GM19452 (cell line): ENCODE measurements around the gene SPINK1.
"Not testable (repeated sequence)": the region's sequence is repeated elsewhere in the genome, so short reads cannot be mapped to it uniquely, and the experiment has no call there.

Experiments used
- ATAC-seq: cut with Tn5 transposase; IDR thresholded peaks from one replicate; pipeline ENCODE4 v1.9.1; 2021; ENCODE audit not compliant: unreplicated experiment

The SPINK1 gene

DNA sequence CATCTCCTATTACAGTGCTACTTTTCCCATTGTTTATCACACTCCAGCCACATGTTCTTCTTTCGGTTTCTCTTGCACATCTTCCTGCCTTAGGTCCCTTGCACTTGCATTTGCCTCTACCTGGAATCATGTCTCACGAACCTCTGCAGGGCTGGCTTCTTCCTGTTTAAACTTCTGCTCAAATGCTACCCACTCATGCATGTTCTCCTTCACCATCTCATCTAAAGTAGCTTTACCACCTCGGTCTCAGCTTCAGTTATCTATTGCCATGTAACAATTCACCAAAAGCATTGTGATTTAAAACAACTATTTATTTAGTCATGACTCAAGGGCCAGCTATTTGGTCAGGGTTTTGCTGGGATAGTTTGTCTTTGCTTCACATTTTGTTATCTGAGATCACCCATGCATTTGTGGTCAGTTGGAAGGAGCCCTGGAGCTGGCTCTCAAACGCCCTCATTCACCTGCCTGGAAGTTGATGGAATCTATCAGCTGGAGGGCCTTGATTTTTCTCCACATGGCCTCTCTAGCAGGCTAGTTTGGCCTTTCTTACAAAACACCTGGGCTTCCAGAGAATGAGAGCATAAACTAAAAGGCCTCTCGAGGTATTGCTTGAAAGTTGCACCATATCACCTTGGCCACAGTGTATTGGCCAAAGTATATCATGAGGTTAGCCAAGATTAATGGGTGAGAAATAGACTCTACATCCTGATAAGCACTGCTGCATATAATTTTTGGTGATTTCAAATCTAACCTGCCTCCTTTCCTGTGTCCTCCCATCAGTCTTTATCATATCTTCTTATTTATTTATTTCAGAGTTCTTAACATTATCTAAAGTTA is 21.4 kb downstream of the SPINK1 start:
- ATAC-seq = no peak

DNA sequence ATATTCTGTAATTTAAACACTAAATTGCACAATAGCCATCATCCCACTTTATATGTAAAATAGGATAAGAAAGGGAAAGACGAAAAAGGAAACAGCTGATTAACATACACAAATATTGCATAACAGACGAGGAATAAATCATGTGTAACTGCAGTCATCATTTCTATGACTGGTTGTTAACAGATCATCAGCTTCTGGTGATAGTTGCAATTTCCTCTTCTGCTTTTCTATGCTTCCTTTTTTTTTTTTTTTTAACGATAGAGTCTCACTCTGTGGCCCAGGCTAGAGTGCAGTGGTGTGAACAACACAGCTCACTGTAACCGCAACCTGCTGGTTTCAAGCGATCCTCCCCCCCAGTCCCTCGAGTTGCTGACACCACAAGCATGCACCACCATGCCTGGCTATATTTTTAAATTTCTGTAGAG is 26.4 kb downstream of the SPINK1 start:
- ATAC-seq = peak; percentile 82

DNA sequence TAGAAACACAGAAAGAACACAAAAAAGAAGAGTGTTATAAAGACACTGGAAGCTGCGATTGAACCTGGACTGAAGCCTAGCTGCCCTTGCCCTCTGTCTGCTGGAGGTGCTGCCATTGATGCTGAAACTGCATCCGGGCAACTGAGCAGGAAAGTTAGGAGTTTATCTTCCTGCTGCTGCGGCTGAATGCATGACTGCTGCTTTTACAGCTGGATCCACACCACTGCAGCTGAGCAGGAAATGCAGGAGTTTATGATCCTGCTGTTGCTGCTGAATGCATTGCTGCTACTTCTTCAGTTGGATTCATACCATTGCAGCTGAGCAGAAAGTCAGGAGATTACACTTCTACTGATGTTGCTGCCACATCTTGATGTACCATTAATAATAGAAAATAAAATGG is 27.1 kb downstream of the SPINK1 start:
- no peak for ATAC-seq

DNA sequence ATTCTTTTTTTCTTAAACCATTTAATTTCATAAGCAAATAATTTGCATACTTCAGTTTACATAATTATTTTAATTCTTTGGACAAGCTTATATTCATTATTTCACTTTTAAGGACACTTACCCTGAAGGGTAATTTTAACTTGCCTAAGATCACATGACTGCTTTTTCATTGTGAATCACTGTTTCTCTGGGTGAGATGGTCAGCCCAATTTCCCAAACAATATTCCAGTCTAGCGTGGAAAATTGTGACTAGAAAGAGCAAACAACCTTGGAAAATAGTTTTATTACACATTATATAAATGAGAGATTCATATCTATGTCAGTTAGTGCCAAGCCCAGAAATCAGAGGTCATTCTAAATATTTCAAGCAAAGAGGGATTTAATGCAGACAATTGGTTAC is 27.5 kb downstream of the SPINK1 start:
- no peak for ATAC-seq

DNA sequence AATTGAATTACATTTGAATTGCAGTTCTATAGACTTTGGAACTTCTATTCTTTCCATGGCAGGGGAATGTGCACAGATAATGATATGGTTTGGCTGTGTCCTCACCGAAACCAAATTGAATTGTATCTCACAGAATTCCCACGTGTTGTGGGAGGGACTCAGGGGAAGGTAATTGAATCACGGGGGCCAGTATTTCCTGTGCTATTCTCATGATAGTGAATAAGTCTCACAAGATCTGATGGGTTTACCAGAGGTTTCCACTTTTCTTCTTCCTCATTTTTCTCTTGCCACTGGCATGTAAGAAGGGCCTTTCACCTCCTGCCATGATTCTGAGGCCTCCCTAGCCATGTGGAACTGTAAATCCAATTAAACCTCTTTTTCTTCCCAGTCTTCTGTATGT is 28.3 kb downstream of the SPINK1 start:
- ATAC-seq = not testable (repeated sequence)

GRCh38 chr5:147801461-147801860 is 30.0 kb downstream of the SPINK1 start:
- no peak for ATAC-seq

GRCh38 chr5:147800491-147800890 is 31.0 kb downstream of the SPINK1 start:
- no peak for ATAC-seq

DNA sequence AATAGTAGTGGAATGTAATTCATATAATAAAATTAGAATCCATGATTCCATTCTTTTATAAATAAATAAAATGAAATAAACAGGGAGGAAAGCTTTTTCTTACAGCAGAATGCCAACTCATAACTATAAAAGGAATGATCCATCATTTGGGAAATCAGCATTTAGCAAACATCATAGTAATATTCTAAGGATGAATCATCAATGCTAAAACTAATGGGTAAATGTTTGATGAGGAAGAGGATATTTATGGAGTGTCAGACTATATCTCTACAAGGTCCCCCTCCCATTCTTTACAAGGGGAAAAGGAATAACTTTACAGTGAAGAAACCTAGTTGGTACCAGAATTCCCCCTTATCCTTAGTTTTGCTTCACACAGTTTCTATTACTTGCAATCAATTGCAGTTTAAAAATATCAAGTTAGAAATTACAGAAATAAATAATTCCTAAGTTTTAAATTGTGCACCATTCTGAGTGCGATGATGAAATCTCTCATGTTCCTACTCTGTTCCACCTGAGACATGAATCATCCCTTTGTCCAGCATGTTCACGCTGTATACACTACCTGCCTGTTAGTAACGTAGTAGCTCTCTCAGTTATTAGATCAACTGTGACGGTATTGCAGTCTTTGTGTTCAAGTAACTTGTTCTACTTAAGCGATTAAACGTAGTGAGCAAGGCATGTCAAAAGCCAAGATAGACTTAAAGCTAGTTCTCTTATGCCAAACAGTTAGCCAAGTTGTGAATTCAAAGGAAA is 34.7 kb downstream of the SPINK1 start:
- no peak for ATAC-seq

GRCh38 chr5:147791181-147791580 is 40.3 kb downstream of the SPINK1 start:
- ATAC-seq = no peak

DNA sequence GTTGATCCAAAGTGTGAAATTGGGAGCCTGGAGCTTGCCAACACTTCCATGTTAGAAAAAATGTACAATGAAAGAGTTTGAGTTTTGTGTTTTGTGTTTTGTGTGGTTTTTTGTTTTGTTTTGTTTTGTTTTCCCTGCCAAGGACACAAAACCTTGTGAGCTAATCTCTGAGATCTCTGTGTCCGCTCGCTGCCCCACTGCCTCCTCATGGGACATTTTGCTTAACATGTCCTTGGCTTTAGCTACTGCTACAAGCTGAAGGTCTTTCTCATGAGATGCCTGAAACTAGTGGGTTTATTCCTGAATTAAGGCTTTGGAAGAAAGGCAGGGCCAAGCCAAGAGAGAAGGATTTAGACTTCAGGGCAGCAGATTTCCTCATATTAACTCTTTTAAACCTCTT is 41.7 kb downstream of the SPINK1 start:
- no peak for ATAC-seq

DNA sequence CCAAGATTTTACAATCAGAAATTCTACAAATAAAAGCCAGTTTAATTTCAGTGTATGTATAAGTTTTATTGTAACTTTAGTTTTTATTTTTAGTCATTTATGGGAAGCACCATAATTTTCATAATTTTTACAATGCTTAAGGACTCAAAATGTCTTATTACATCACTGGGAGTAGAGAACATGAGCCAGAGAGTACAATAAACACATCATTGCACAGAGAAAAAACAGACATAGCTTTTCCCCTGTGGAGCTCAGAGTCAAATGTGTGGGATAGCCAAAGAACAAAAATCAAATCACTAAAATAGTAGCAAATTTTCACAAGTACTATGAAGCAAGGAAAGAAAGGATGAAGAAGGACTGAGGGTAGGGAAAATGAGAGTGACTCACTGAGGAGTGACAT is 43.4 kb downstream of the SPINK1 start:
- no peak for ATAC-seq

DNA sequence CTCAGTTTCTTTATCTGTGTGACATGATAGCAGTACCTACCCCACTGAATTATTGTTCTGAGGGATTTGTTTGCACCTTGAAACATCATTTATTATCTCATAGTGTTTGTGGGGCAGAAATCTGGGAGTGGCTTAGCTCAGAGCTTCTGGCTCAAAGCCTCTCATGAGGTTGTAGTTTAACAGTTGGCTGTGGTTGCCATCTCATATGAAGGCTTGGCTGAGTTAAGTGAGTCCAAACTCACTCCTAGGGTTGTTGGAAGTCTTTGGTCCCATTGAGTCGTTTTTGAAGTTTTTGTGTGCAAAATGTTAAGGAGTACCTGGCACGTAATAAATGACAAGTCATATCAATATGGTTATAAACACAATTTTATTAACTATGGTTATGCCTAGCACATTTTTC is 45.3 kb downstream of the SPINK1 start:
- no peak for ATAC-seq

GRCh38 chr5:147784146-147784987 is 47.1 kb downstream of the SPINK1 start:
- ATAC-seq = no peak

DNA sequence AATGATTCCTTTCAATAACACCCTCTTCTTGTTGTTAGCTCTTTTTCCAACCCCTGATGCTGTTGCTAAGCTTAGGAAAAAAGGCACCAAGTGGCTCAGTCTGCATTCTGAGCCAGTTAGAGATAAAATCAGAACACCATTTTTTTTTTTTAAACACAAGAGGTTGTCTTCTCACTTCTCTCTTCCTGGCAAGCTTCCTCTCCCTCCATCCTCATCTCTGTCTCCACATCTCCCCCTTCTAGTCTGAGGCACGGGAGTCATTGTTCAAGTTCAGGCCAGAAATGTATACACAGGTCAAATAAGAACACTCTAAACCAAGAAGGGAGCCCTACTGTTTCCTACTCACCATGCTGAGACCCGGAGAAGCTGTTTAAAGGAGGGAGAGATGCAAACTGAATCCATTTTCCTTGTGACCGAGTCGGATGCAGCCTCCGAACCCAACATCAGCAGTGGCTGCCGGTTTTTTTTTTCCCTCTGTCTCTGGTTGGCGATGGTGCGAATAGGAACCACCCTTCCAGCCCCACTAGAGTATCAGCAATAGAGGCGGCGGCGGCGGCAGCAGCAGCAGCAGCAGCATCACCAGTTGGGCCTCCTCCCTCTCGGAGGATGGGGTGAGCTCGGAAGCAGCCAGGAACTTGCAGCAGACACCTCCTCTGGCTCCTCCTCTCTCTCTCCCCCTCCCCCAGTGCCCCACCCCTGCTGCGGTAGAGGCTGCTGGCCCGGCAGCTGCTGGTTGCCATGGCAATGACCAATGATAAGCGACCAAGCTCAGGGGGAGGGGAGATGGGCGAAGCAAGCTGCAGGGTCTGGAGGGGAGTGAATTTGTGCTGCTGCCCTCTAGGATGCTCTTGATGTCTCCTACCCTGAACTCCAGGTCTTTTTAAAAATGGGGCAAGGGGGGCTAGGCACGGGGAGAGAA is 49.1 kb downstream of the SPINK1 start, which contains the start of gene JAKMIP2:
JAKMIP2 (minus strand) TSS at position 619 of the 919 bp plus-strand sequence. CDS start 110,922 bp downstream, outside the sequence.
- peak; percentile 80 for ATAC-seq

DNA sequence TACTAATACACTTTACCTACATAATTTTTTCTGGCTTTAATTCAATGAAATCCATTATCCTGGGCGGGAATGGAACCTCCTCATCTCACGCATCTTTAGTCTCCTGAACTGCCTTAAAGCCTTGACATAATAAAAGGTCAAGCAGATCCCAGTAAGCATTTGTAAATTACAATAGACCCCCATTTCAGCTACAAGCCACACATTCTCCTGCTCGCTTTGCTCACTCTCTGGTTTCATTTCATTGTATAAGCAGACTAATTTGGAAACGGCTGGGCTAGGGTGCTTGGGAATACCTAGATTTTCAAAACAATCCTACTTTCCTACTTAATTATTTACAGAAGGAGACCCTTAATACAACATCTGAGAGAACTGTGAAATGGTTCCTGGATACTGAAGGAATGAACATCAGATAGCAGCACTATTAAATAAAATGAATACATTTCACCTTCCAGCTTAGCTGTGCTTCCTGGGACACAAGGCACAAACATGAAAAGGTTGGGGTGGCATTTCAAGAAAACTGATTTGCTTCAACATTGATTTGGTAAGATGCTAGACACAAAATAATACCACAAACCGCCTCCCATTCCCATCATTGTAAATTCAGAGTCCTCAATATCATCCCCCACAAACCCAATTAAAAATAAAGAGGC is 50.4 kb downstream of the SPINK1 start:
- ATAC-seq = no peak

DNA sequence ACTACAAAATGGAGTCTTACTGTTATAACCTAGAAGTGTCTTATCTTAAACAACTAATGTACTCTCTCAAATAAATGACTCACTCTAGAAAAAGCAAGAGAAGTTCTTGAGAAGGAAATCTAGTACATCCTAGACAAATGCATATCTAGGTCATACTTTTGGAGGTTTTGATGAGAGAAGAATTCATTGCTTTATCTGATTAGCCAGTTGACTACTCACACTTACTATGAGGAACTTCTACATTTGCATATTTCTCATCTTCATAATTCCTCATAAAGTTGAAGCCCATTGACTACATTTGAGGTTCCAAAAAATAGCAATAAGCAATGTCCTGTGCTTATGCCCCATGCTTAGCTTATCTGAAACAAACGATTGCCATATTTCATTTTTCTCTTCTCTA is 51.8 kb downstream of the SPINK1 start:
- no peak for ATAC-seq

DNA sequence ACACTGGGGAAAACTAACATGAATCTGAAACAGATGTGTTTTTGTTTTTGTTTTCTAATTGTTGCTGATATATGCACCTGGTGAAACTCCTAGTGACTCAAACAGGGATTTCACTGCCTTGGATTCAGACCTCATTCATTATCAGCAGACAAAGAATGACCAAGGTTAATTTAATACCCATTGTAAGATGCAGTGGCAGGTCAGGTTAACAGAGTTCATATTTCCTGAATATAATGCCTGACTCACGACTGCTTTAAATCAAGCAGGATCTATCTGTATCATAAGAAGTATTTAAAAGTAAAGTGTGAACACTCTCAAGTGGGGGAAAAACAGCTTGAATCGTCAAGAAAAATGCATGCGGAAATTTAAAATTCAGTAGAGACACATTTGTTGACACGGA is 54.5 kb downstream of the SPINK1 start:
- no peak for ATAC-seq
